Left ventricle myocardium superior (tissue), 1 donor: ENCODE measurements around the gene MRPS21. TPM values are rescaled to one million over a fixed set of nuclear protein-coding genes. Genes with fewer than 3 reads are reported as not detected.

Experiments
- ATAC-seq: fragments of 200-7000 bp; cut with Tn5 transposase; one replicate; pipeline ENCODE4 v1.9.1; 2020; ENCODE audit warnings: mild to moderate bottlenecking, moderate library complexity
- DNase-seq: peaks from one replicate; pipeline ENCODE4 v3.0.0-alpha.2; 2020
- intact Hi-C: fragments of 100-400 bp; cut with micrococcal nuclease; formaldehyde crosslinking; loops from one replicate; pipeline ENCODE4 v1.11.0; 2022
- total RNA-seq: library from RNA; stranded (reverse); fragmentation: NEBNext Ultra II Directional; extraction: Animal tissue kit (Norgen Biotek cat#: 25700); gene quantifications from one replicate; pipeline ENCODE4 v1.2.1, GENCODE V29; 2021
- donor health status: DM: no; HTN: yes; CAD: no; lungs with severe emphysema.

The MRPS21 gene
- total RNA-seq, 1 donor from 2014 or later = 72.3 TPM

- intact Hi-C loops = no loop called here
- DNase-seq = no peak
- no peak for ATAC-seq
These were observed 39.1 kb downstream of the MRPS21 start for GRCh38 chr1:150332651-150333290.

GRCh38 chr1:150346316-150346715 is 52.7 kb downstream of the MRPS21 start:
- DNase-seq (no peak), ATAC-seq (no peak)
- intact Hi-C loops = no loop called here

- ATAC-seq = peak; percentile 65
- intact Hi-C loops = no loop called here
- DNase-seq = no peak
These were observed 59.2 kb downstream of the MRPS21 start for GRCh38 chr1:150352866-150353265.

Other genes starting within 250 kb of the MRPS21 start
- 50.6 TPM for gene VPS45, start 226.1 kb upstream of the MRPS21 start, total RNA-seq
- gene PLEKHO1, start 143.9 kb upstream of the MRPS21 start, total RNA-seq = 44.3 TPM
- gene ANP32E, start 57.7 kb upstream of the MRPS21 start, total RNA-seq = 27.0 TPM
- 22.8 TPM for gene CA14, start 36.1 kb upstream of the MRPS21 start, total RNA-seq
- 58.5 TPM for gene APH1A, start 24.8 kb upstream of the MRPS21 start, total RNA-seq
- 9.8 TPM for gene C1orf54, start 21.1 kb upstream of the MRPS21 start, total RNA-seq
- gene CIART, start 11.3 kb upstream of the MRPS21 start, total RNA-seq = 15.4 TPM
- 21.1 TPM for gene PRPF3, start 27.7 kb downstream of the MRPS21 start, total RNA-seq
- gene RPRD2, start 70.3 kb downstream of the MRPS21 start, total RNA-seq = 24.4 TPM
- 31.3 TPM for gene TARS2, start 193.6 kb downstream of the MRPS21 start, total RNA-seq
- 14.0 TPM for gene ECM1, start 214.2 kb downstream of the MRPS21 start, total RNA-seq
- not detected for gene FALEC, start 221.9 kb downstream of the MRPS21 start, total RNA-seq